ENCODE results near the gene COA1.
"Not testable (repeated sequence)": the region's sequence is repeated elsewhere in the genome, so short reads cannot be mapped to it uniquely, and the experiment has no call there.

Gene COA1, protein sequence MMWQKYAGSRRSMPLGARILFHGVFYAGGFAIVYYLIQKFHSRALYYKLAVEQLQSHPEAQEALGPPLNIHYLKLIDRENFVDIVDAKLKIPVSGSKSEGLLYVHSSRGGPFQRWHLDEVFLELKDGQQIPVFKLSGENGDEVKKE

DNA sequence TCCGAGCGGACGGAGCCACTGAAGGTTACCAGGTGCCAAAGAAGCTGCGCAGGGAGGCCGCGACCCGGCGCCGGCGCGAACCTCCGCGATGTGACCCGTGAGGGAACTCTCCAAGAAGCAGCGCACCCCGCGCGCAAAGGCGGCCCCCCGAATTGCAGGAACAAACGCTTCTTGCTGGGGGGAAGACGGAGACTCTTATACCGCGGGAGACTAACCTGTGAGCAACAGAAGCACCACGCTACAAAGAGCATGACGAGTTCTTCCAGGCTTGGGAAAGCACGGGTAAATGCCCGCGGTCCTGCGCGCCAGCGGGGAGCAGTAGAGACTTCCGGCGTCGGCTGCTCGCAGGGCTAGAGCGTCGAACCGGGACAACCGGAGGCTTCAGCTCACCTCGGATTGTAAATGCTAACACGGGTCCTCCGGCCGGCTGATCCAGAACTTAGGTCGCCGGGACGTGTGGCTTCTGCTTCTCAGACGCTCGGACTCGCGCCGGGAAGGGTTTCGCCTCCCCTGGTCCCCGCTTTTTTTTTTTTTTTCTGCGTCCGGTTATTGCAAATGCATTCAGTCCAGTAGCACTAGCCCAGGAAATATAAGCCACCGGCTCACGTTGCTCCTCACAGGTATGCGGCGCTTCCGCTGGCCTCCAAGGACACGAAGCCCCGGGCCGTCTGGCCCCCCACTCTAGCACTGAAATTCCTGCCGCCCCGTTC is at the start of gene COA1:
Gene COA1, minus strand, starts transcription at position 310 of the 710 bp plus-strand sequence. CDS start 80,909 bp downstream, outside the sequence.
- DNase-seq (ENCODE audit: extremely low read depth in 1 of 2, low read depth in 1 of 2): peak; percentile 59 to 66

DNA sequence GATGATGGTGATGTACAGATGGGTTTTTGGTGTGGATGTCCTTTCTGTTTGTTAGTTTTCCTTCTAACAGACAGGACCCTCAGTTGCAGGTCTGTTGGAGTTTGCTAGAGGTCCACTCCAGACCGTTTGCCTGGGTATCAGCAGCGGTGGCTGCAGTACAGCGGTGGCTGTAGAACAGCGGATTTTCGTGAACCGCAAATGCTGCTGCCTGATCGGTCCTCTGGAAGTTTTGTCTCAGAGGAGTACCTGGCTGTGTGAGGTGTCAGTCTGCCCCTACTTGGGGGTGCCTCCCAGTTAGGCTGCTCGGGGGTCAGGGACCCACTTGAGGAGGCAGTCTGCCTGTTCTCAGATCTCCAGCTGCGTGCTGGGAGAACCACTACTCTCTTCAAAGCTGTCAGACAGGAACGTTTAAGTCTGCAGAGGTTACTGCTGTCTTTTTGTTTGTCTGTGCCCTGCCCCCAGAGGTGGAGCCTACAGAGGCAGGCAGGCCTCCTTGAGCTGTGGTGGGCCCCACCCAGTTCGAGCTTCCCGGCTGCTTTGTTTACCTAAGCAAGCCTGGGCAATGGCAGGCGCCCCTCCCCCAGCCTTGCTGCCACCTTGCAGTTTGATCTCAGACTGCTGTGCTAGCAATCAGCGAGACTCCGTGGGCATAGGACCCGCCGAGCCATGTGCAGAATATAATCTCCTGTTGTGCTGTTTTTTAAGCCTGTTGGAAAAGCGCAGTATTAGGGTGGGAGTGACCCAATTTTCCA is 49.1 kb upstream of the COA1 start:
- not testable (repeated sequence) for DNase-seq (ENCODE audit: extremely low read depth in 1 of 2, low read depth in 1 of 2)

DNA sequence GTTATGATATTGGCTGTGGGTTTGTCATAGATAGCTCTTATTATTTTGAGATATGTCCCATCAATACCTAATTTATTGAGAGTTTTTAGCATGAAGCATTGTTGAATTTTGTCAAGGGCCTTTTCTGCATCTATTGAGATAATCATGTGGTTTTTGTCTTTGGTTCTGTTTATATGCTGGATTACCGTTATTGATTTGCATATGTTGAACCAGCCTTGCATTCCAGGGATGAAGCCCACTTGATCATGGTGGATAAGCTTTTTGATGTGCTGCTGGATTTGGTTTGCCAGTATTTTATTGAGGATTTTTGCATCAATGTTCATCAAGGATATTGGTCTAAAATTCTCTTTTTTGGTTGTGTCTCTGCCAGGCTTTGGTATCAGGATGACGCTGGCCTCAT is 45.9 kb upstream of the COA1 start:
- DNase-seq (ENCODE audit: extremely low read depth in 1 of 2, low read depth in 1 of 2): not testable (repeated sequence)

DNA sequence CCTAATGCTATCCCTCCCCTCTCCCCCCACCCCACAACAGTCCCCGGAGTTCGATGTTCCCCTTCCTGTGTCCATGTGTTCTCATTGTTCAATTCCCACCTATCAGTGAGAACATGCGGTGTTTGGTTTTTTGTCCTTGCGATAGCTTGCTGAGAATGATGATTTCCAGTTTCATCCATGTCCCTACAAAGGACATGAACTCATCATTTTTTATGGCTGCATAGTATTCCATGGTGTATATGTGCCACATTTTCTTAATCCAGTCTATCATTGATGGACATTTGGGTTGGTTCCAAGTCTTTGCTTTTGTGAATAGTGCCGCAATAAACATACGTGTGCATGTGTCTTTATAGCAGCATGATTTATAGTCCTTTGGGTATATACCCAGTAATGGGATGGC is 43.9 kb upstream of the COA1 start:
- DNase-seq (ENCODE audit: extremely low read depth in 1 of 2, low read depth in 1 of 2): not testable (repeated sequence)

DNA sequence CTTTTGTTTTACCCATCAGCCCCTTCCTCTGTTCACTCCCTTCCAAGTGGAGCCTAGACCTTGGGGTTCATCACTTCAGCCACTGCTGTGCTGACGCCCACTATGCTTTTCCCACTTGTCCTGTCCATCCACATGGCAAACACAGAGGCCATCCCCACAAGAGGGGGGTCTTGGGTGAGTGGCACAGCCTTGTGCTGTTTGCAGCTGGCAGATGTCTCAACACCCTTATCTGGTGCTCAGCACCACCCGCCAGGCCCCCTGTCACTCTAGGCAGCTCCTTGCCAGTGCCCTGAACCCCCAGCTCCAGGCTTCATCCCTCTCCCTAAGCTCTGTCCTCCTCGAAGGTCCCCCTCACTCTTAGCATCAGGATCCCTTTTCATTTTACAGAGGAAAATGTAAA is 42.2 kb upstream of the COA1 start:
- no peak for DNase-seq (ENCODE audit: extremely low read depth in 1 of 2, low read depth in 1 of 2)

DNA sequence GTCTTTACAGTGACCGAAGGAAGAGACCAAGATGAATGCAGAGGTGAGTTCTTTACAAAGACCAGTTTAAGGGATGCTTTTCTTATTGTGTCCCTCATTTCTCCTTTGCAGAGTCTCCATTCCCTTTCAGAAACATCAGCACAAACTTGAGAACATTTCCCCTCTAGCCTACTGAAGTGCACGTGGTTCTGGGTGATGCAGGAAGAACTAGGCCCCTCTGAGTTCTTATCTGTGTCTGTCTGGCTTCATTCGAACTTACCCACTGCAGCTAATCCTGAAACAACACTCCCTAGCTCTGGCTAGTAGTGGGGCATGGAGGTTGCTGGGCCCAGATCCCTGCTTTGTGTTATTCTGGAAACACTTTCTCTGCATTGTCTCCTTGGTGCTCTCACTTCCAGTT is 41.8 kb upstream of the COA1 start:
- DNase-seq (ENCODE audit: extremely low read depth in 1 of 2, low read depth in 1 of 2): no peak

DNA sequence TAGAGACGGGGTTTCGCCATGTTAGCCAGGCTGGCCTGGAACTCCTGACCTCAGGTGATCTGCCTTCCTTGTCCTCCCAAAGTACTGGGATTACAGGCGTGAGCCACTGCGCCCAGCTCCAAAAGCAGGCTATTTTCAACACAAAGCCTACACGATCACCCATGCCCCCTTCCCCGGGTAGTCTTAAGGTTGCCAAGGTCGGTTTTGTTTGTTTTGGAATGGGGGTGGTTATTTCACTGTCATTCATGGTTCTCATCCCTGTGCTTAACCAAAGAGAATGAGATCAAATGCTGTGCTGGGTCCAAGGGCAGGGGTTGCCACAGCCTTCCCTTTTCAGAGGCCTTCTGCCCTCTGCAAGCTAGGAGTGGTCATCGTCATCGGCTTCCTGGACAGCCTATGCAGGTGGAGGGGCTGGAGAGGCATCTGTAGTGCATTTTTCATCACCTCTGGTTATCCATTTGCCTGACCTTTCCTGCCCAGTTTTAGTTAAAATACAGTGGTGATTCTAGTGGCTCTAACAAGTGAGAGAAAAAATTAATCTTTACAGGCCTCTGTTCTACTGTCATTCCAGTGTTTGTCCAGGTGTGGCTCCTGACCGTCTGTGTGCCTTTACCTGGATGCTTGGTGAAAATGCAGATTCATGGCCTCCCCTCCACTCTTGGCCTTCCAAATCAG is 40.6 kb upstream of the COA1 start:
- no peak for DNase-seq (ENCODE audit: extremely low read depth in 1 of 2, low read depth in 1 of 2)

DNA sequence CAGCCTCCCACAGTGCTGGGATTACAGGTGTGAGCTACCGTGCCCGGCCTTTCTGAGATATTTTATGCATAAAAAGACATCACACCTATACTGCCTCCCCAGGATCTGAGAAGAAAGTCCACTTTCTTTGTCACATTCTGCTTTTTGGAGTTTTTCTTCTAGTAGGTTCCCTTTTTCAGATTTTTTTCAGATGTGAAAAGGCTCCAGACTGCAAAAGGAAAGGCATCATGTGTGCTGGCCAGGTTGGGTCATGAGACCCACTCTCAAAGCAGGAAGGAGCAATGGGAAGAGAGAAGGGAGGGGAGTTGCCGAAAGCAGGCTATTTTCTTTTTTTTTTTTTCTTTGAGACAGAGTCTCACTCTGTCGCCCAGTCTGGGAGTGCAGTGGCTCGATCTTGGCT is 40.0 kb upstream of the COA1 start:
- DNase-seq (ENCODE audit: extremely low read depth in 1 of 2, low read depth in 1 of 2): no peak

DNA sequence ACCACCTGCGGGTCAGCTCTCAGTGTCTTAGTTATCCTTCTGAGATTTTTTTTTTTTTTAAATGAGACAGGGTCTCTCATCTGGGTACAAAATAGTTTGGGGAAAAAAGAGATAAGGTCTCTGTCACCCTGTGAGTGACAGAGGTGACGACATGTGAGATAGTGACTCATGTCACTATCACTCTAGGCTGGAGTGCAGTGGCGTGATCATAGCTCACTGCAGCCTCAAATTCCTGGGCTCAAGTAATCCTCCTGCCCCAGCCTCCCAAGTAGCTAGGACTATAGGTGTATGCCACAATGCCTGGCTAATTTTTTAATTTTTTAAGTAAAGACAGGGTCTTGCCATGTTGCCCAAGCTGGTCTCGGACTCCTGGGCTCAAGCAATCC is 39.6 kb upstream of the COA1 start:
- DNase-seq (ENCODE audit: extremely low read depth in 1 of 2, low read depth in 1 of 2): no peak

DNA sequence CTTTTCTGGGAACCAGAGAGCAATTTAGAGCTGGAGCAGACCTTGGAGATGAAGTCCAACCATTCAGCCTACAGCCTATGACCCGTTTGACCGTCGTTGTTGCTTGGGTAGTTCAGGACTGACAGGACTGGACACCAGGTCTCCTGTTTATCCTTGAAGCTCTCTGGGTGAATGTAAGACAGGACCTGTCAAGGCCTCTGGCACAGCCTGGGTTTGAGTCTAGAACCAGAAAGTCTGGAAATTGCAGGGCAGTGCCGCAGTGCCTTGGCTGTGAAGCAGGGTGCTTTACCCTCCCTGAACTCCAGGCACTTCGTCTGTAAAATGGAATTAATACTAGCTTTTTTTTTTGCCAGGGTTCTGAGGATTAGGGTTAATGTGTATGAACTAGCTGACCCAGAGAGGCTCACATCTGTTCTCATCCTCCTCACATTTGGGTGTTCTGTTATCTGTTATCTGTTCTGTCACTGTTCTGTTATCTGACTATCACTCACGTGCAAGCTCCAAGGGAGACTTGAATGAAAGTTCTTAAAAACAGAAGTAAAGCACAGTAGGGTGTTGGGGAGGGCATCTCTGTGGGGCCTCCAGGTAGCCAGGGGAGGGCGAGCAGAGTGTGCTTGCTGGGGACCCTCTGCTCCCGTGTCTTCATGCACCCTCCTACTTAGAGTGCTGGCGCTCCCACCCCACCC is 39.0 kb upstream of the COA1 start:
- DNase-seq (ENCODE audit: extremely low read depth in 1 of 2, low read depth in 1 of 2): no peak

DNA sequence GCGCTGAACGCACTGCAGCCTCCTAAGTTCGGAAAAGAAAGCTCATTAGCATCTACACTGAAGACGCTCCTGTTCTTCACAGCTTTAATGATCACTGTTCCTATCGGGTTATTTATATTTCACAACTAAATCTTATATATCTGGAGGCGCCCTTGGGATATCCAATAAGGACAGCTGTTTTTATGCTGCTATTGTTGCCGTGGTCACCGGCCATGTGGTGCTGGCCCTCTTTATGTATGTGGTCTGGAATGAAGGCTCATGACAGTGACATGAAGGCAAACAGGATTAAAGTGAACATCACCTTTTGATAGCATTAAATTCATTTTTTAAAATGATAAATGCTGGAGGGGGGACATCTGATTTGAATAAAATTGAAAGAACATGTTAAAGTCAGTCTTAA is 38.0 kb upstream of the COA1 start:
- DNase-seq (ENCODE audit: extremely low read depth in 1 of 2, low read depth in 1 of 2): no peak

DNA sequence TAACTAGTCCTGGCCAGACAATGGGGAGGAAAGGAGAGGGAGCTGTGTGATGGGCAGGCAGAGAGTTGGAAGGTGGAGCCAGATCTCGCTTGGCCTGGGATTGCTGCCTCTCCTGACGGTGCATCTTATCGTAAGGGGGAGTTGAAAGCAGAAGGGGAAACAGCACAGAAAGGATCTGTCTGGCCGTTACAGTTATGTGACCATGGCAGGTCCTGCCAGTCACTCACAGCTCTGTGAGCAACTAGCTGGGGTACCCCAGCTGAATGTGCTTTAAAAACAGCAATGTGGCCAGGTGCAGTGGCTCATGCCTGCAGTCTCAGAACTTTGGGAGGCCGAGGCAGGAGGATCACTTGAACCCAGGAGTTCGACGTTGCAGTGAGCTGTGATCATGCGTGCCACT is 37.2 kb upstream of the COA1 start:
- no peak for DNase-seq (ENCODE audit: extremely low read depth in 1 of 2, low read depth in 1 of 2)

DNA sequence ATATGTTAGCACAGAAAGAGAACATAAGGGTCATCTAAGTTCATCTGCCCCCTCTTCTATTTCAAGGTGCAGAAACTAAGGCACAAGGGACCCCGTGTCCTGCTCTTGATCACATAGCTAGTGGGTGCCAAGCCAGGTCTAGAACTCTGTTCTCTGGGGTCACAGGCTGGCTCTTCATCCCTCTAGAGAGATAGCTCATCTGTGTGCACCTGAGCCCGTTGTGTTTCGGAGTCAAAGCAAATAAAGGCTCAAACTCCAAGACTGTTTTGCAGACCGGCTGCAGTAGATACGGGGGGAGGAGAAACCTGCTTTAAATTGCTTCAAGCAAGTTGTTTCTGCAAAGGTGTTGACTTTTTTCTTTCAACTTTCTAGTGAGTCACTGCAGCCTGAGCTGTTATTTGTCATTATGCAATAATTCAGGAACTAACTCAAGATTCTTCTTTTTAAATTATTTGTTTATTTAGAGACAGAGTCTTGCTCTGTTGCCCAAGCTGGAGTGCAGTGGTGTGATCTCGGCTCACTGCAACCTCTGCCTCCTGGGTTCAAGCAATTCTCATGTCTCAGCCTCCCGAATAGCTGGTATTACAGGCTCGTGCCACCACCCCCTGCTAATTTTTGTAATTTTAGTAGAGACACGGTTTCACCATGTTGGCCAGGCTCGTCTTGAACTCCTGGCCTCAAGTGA is 35.6 kb upstream of the COA1 start:
- DNase-seq (ENCODE audit: extremely low read depth in 1 of 2, low read depth in 1 of 2): no peak

DNA sequence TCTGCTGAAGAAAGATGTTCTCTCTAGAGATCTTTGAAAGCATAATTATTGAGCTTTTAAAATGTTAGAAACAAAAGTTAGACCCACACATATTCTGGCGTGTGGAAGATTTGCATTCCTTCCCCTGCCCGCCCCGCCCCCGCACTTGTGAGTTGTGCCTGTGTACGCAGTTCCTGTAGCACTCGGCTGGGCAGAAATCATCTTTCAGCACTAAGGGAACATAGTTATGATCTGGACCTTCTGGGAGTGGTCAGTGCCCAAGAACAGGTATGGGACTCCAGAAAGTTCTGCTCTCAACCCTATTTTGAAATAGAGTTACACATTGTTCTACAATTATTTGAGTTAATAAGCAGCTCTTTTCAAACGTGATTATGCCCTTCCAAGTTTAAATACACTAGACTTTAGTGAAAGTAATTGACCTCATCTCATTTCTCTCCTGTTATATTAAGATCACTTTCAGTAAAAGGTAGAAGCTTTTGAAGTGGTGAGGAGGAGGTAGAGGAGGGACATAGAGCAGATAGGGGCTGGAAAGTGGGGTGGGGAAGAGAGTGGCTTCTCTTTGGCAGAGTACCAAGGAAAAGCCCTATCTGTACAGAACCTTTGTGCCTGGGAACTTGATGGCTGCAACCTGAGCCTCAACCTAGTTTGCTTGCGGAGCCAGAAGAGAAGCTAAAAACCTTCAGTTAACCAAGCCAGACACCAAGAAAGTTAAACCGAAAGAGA is 34.9 kb upstream of the COA1 start:
- peak in 1 of 2 donors; percentile 8 for DNase-seq (ENCODE audit: extremely low read depth in 1 of 2, low read depth in 1 of 2)

DNA sequence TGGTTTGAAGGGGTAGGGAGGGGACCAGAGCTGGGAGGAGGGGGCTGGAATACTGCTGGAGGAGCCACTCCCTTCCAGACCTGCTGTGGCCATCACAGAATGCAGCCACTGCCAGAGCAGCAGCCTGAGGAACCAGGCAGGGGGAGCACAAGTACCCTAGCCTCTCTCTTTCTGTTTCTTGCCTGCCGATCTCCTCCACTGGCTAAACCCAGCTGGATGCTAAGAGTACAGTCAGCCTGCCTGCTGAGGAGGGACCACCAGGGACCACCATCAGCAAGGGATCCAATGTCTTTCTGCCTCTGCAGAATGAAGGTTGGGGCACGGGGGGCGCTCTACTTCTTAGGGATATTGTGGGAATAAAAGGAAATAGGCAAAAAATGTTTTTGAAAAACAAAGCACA is 33.9 kb upstream of the COA1 start:
- DNase-seq (ENCODE audit: extremely low read depth in 1 of 2, low read depth in 1 of 2): no peak

DNA sequence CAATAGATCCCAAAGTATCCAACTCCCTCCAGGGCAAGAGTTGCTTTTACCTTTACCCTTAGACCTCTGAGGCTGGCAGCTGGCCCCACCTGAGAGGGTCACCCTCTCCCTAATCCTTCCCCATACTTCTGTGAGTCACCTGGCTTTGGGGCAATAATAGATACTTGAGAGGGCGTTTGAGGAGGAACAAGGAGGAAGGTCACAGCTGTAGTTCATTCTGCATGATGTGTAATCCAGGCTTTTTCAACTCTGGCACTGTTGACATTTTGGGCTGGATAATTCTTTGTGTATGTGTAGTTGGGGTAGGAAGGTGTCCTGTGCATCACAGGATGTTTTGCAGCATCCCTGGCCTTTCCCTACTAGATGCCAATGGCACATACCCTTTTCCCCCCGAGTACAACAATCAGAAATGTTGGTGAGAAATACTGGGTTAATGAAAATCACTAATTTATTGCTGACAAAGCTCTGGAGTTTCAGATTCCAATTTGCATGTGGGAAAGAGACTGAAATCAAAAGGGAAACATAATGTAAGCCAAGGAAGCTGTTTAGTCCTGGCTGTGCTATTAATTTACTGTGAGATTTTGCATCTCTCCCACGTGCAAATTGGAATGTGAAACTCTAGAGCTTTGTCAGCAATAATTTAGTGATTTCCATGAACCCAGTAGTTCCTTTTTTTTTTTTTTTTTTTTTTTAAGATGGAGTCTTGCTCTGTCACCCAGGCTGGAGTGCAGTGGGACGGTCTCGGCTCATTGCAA is 32.8 kb upstream of the COA1 start:
- DNase-seq (ENCODE audit: extremely low read depth in 1 of 2, low read depth in 1 of 2): no peak

DNA sequence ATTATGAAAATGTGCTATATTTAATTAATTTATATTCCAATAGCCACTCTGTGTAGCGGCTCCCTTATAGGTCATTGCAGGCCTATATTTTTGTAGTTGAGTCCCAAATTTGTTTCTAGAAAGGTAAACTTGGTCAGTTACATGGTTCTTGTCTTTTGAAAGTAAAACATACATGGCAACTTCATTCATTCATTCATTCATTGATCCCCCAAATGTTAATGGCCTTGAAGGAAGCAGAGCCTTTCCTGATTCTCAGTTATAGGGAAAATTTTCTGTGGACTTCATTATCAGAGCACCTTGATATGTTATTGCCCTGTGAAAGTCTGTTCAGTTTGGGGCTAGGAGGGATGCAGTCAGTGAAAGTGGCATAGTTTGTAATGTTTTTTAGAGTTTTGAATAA is 32.1 kb upstream of the COA1 start:
- no peak for DNase-seq (ENCODE audit: extremely low read depth in 1 of 2, low read depth in 1 of 2)

DNA sequence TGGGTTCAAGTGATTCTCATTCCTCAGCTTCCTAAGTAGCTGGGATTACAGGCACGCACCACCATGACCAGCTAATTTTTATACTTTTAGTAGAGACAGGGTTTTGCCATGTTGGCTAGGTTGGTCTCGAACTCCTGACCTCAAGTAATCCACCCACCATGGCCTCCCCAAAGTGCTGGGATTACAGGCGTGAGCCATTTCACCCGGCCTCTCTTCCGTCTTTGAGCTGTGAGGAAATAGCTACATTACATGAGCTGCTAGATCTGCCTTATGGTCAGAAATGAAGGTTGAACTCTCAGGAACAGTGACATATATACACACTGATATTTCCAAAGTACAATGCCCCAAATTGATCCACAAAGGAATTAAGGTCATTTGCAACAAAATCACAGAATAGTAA is 31.5 kb upstream of the COA1 start:
- DNase-seq (ENCODE audit: extremely low read depth in 1 of 2, low read depth in 1 of 2): no peak

All from activated CD8-positive, alpha-beta memory T cell treated with anti-CD3 and anti-CD28 coated beads for 1 hour (primary cell).